Common myeloid progenitor, CD34-positive (primary cell): ENCODE data around the gene FGFR3.

Experiments
- CTCF ChIA-PET: fragments of 350-600 bp; sonication (Branson Sonifier 250); formaldehyde crosslinking; loops from one replicate; lab custom pipeline; 2021; ENCODE audit warnings: antibody characterized with exemption; lab: Charles Lee
- POLR2A ChIA-PET: fragments of 350-600 bp; sonication (Branson Sonifier 250); formaldehyde crosslinking; loops from one replicate; lab custom pipeline; 2021; ENCODE audit warnings: antibody characterized with exemption; lab: Charles Lee
- DNase-seq, 3 donors: peaks; one replicate each; pipeline versions ENCODE4 v3.0.0 to v3.0.0-alpha.2; 2013
- H3K27ac ChIP-seq, 2 experiments: 1 replicate in 1 of 2; 2 replicates in 1 of 2; pipeline ENCODE4 v1.7.0; 2013; ENCODE audit warnings: inconsistent platforms in 2 of 2, low read length in 2 of 2, mild to moderate bottlenecking in 2 of 2, low read depth in 1 of 2, moderate library complexity in 1 of 2; ENCODE audit not compliant: severe bottlenecking in 2 of 2, insufficient read depth in 1 of 2, poor library complexity in 1 of 2
- H3K27me3 ChIP-seq, 5 experiments: replicated peaks in 2 of 5; 1 replicate in 3 of 5; 2 replicates in 2 of 5; pipeline versions ENCODE4 v1.6.1 to v1.7.0; 2013; ENCODE audit warnings: low read length in 4 of 5, mild to moderate bottlenecking in 2 of 5, moderate library complexity in 2 of 5, inconsistent platforms in 1 of 5; ENCODE audit not compliant: insufficient read depth in 5 of 5, control insufficient read depth in 4 of 5
- H3K36me3 ChIP-seq, 4 experiments: 1 replicate in 2 of 4; 2 replicates in 2 of 4; pipeline versions ENCODE4 v1.6.1 to v1.7.0; 2013; ENCODE audit warnings: low read length in 3 of 4, control low read depth in 1 of 4, mild to moderate bottlenecking in 1 of 4; ENCODE audit not compliant: control insufficient read depth in 4 of 4, insufficient read depth in 4 of 4
- H3K4me1 ChIP-seq, 4 experiments: 1 replicate in 3 of 4; 2 replicates in 1 of 4; pipeline versions ENCODE4 v1.6.1 to v1.7.1; 2013; ENCODE audit warnings: low read length in 3 of 4, mild to moderate bottlenecking in 3 of 4, control low read depth in 1 of 4, inconsistent platforms in 1 of 4, moderate library complexity in 1 of 4; ENCODE audit not compliant: control insufficient read depth in 4 of 4, insufficient read depth in 4 of 4; ENCODE audit errors: control extremely low read depth in 1 of 4
- H3K4me3 ChIP-seq, 7 experiments: 1 replicate in 4 of 7; 2 replicates in 3 of 7; pipeline versions ENCODE4 v1.5.1 to v1.7.0; 2013; ENCODE audit warnings: mild to moderate bottlenecking in 7 of 7, low read length in 6 of 7, moderate library complexity in 6 of 7, inconsistent platforms in 2 of 7, low read depth in 2 of 7, control low read depth in 1 of 7; ENCODE audit not compliant: insufficient read depth in 4 of 7, control insufficient read depth in 1 of 7; ENCODE audit errors: extremely low read depth in 1 of 7
- H3K9me3 ChIP-seq, 5 experiments: 1 replicate in 4 of 5; 2 replicates in 1 of 5; pipeline versions ENCODE4 v1.6.1 to v1.7.1; 2013; ENCODE audit warnings: low read length in 4 of 5, mild to moderate bottlenecking in 2 of 5, inconsistent platforms in 1 of 5, low read depth in 1 of 5, moderate library complexity in 1 of 5; ENCODE audit not compliant: control insufficient read depth in 4 of 5, insufficient read depth in 2 of 5; ENCODE audit errors: control extremely low read depth in 1 of 5
- WGBS: methylation state at CpG from one replicate; pipeline ENCODE4 v1.1.5; 2013; ENCODE audit not compliant: insufficient coverage; 5-methylcytosine and 5-hydroxymethylcytosine counted together

Gene FGFR3

GRCh38 chr4:1806596-1807331 lies 13.7 kb downstream of the FGFR3 start:
- Histone ChIP-seq H3K4me3 (no peak overlapping the region), H3K36me3 (peaks cover 0 to 10% (median 3%) of the 10 kb centered on the region in 4 experiments), H3K4me1 (no peaks in the 10 kb centered on the region), H3K27me3 (no peaks in the 10 kb centered on the region), H3K27ac (no peak overlapping the region), H3K9me3 (no peaks in the 10 kb centered on the region)
- ChIA-PET POLR2A (no interaction called here), CTCF (interaction anchor here (1.0 to 6.1 kb wide), 5 partner anchors 12 to 60 kb away, joined by 3 to 168 read pairs (median 4); no protein-coding TSS in a partner anchor)
- 96% methylated on average over 38 of the region's 41 CpGs for WGBS
- DNase-seq, result no peak

GRCh38 chr4:1807332-1807777 lies 14.3 kb downstream of the FGFR3 start:
- POLR2A ChIA-PET, result no interaction called here
- WGBS, result 88% methylated on average over 13 of the region's 16 CpGs
- no peak overlapping the region for H3K27ac ChIP-seq

GRCh38 chr4:1808396-1808795 lies 15.3 kb downstream of the FGFR3 start:
- Histone ChIP-seq H3K4me3 (no peak overlapping the region), H3K27me3 (no peaks in the 10 kb centered on the region), H3K4me1 (no peaks in the 10 kb centered on the region), H3K9me3 (no peaks in the 10 kb centered on the region), H3K27ac (no peak overlapping the region), H3K36me3 (peaks cover 0 to 18% (median 9%) of the 10 kb centered on the region in 4 experiments)
- CTCF ChIA-PET, result interaction anchor here (0.6 to 6.1 kb wide), 14 partner anchors 11 to 138 kb away, joined by 3 to 168 read pairs (median 10); no protein-coding TSS in a partner anchor
- no peak for DNase-seq
- POLR2A ChIA-PET, result no interaction called here
- WGBS, result 97% methylated on average over 3 of the region's 6 CpGs

More at GRCh38 chr4:1807332-1807777, 14.3 kb downstream of the FGFR3 start:
- CTCF ChIA-PET, result interaction anchor here (3.2 to 6.1 kb wide), 4 partner anchors 10 to 61 kb away, joined by 13 to 168 read pairs (median 22); no protein-coding TSS in a partner anchor
- H3K27me3 ChIP-seq, result no peaks in the 10 kb centered on the region
- no peaks in the 10 kb centered on the region for H3K4me1 ChIP-seq
- H3K9me3 ChIP-seq, result no peaks in the 10 kb centered on the region
- peaks cover 0 to 10% (median 4%) of the 10 kb centered on the region in 4 experiments for H3K36me3 ChIP-seq
- H3K4me3 ChIP-seq, result no peak overlapping the region
- peak in 2 of 3 donors; percentile 25 to 31 for DNase-seq

- Histone ChIP-seq H3K27ac (no peak overlapping the region), H3K4me3 (no peak overlapping the region), H3K9me3 (no peaks in the 10 kb centered on the region), H3K36me3 (peaks cover 0 to 25% (median 13%) of the 10 kb centered on the region in 4 experiments), H3K4me1 (no peaks in the 10 kb centered on the region), H3K27me3 (no peaks in the 10 kb centered on the region)
- CTCF ChIA-PET, result interaction anchor here (0.5 to 6.1 kb wide), 22 partner anchors 11 to 139 kb away, joined by 3 to 168 read pairs (median 4); no protein-coding TSS in a partner anchor
- POLR2A ChIA-PET, result no interaction called here
- DNase-seq, result no peak
- 98% methylated on average over 6 of the region's 11 CpGs for WGBS
Measured at GRCh38 chr4:1808851-1809753, 16.0 kb downstream of the FGFR3 start.

- Histone ChIP-seq H3K4me1 (no peaks in the 10 kb centered on the region), H3K27me3 (no peaks in the 10 kb centered on the region), H3K4me3 (no peak overlapping the region), H3K9me3 (no peaks in the 10 kb centered on the region), H3K36me3 (peaks cover 0 to 33% (median 21%) of the 10 kb centered on the region in 4 experiments), H3K27ac (no peak overlapping the region)
- WGBS, result 42% methylated on average over 14 of the region's 15 CpGs
- ChIA-PET POLR2A (no interaction called here), CTCF (interaction anchor here (0.5 to 6.1 kb wide), 28 partner anchors 9 to 118 kb away, joined by 3 to 168 read pairs (median 4); no protein-coding TSS in a partner anchor)
- DNase-seq, result peak; percentile 76 to 88 (median 85)
Measured at GRCh38 chr4:1809754-1810502, 16.8 kb downstream of the FGFR3 start.

- POLR2A ChIA-PET, result no interaction called here
- CTCF ChIA-PET, result interaction anchor here (0.7 to 6.1 kb wide), 16 partner anchors 8 to 117 kb away, joined by 3 to 168 read pairs (median 7); no protein-coding TSS in a partner anchor
- no peak overlapping the region for H3K27ac ChIP-seq
- no peaks in the 10 kb centered on the region for H3K4me1 ChIP-seq
- no peaks in the 10 kb centered on the region for H3K9me3 ChIP-seq
- WGBS, result 96% methylated on average over 10 of the region's 10 CpGs
- H3K36me3 ChIP-seq, result peaks cover 0 to 41% (median 28%) of the 10 kb centered on the region in 4 experiments
- H3K27me3 ChIP-seq, result no peaks in the 10 kb centered on the region
- no peak for DNase-seq
- H3K4me3 ChIP-seq, result no peak overlapping the region
Measured at GRCh38 chr4:1810765-1811164, 17.7 kb downstream of the FGFR3 start.
